ENCODE results near the gene DENND1B.

Gene DENND1B, protein sequence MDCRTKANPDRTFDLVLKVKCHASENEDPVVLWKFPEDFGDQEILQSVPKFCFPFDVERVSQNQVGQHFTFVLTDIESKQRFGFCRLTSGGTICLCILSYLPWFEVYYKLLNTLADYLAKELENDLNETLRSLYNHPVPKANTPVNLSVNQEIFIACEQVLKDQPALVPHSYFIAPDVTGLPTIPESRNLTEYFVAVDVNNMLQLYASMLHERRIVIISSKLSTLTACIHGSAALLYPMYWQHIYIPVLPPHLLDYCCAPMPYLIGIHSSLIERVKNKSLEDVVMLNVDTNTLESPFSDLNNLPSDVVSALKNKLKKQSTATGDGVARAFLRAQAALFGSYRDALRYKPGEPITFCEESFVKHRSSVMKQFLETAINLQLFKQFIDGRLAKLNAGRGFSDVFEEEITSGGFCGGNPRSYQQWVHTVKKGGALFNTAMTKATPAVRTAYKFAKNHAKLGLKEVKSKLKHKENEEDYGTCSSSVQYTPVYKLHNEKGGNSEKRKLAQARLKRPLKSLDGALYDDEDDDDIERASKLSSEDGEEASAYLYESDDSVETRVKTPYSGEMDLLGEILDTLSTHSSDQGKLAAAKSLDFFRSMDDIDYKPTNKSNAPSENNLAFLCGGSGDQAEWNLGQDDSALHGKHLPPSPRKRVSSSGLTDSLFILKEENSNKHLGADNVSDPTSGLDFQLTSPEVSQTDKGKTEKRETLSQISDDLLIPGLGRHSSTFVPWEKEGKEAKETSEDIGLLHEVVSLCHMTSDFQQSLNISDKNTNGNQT

DNA sequence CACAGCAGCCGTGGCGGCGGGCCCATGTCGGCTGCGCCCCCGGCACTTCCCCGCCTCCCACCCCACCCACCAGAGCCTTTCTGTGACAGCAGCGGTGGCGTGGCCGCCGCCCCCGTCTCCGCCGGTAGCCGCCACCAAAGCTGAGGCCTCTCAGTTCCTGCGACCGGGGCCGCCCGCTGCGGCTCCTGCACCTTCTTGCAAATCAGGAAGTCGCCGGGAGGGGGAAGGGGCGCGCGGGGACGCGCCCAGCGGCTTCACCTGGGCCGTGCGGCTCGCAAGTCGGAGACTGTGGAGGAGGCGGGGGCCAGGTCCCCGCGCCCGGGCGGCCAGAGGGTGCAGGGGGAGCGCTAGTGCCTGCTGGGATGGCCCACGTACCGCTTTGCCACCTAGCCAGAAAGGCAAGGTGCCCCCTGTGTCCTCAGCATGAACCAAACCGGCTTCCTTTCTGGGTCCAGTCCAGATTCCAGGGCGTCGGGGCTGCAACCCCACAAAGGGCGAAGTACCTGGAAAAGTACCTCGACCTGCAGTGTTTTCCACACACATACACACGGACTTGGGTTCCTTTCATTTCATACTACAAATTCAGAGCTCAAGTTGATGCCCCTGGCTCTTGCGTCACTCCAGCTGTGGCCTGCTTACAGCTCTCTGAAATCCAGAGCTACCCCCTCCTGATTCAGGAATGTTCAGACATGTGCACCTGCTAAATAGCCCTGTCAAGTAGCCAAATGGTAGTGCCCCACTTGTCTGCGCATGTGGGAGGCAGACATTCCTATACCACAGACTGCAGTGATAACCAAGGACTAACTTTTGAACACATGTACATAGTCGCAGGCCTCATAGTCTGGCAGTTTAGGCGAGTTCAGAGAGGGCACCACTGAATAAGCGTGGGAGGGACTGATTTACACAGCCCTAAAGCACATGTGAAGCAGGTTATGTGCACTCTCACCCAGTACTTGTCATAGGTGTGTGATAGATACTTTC is at the start of gene DENND1B:
Gene DENND1B (minus strand): TSS at position 199 of the 981 bp plus-strand sequence. CDS start 325 bp downstream, outside the sequence.
- DNase-seq = peak; percentile 66 to 67

DNA sequence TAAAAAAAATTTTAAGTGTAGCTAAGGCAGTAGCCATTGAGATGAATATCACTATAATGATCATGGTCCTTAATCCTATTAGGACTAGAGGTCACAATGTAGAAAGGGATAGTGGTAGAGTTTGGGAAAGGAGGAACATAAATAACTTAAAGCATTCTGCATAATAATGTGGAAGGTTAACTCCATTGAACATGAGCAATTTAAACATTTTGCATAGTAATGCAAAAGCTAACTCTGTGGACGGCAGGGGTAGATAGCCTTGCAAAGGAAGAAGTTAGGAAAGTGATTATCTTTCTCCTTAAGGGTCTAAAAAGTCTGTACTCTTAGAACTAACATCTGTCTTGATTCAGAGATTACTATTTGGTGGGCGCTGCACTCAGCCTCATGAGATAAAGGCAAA is 39.0 kb upstream of the DENND1B start:
- DNase-seq = no peak

DNA sequence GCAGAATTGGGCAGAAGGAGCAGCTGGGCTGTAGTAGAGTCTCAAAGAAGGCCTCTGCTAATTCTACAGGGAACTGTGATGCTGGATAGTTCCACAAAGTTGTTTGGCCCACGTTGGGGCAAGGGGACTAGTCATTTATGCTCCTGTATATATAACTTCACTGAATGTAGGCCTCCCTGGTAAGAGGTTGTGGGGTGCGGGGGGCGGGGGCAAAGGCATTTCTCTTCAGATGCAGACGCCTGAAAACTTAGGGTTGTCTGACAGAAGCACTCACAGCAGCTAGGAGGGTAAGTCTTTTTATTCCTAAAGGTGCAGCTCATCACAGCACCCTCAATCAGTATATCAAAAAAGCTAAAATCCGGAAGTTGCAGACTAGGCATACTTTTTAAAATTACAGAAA is 38.5 kb upstream of the DENND1B start:
- DNase-seq = no peak

DNA sequence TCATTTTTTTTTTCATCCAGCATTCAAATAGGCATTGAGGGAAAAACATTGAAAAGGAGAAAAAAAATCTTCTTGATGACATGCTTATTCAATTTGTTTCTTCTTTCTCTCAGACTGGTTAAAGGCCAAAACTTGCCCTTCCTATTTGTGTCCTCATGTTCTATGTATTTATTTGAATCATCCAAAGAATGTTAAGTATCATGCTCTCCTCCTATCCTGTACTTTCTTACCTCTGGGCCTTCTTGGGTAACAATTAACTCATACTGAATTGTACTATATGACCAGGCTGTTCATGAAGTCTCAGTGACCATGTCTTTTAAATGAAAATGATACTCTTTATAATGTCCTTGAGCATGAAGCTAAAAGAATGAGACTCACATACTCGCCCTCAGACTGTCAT is 36.5 kb upstream of the DENND1B start:
- no peak for DNase-seq

DNA sequence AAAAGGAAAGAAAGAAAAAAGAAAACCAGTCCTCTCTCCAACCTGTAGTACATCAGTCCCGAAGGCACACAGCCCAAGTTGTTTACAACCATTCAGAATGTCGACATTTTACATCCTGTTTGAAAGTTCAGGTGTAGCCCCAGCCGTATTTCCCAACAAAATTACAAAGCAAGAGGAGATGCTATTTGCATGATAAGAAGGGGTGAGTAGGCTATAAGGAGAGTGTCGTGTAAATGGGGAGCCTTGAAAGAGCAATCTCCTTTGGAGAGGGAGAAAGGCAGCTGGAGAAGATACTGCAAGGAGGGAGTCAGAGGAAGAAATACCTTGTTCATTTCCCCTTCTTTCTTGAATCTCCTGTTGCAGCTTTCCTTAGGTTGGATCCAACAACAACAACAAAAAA is 35.5 kb upstream of the DENND1B start:
- DNase-seq = no peak

DNA sequence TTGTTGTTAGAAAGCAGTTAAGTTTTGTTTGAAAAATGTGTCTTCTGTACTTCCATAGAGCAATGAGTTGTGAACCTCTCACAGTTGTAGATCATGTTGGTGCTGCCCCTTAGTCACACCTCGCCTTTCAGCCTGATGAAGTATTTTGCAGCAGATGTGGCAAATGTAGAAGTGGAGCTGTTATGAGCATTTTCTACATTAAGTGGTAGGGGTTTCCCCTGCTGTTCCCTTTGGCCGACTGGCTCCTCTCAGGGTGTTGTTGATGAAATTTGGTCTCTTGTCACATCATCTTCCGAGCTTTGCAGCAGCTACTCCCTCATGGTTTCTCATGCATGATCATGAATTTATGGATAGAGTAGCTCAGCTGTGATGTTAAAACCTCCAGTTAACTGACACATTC is 33.6 kb upstream of the DENND1B start:
- DNase-seq = no peak

DNA sequence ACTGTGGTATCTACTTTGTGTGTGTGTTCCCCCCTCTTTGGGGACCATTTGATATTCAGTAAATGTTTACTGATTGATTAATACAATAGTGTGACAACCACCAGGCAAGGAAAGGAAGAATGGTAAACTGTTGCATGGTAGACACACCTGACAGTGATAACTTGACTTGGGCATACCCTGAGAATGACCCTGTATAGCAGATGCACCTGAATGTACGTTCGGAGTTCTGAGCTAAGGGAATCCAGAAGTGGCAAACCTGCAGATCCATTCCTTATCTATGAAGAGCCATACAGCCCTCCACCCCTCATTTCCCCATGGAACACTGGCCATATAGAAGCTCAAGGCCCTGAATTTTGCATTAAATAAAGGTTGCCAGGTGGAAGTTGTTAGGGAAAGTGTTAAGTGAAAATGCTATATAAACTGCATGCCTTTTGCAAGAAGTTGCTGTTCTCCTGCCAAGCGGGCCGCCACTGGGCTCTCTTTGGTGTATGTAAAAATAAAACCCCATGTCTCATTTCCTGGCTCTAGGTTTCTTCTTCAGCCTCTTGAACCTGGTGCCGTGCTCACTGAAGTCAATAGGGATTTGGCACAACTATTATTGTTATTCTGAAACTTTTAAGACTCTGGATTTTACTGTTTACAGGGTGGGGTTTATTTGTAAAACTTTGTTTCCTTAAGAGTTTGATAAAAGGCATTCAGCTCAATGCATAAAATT is 32.6 kb upstream of the DENND1B start:
- no peak for DNase-seq

DNA sequence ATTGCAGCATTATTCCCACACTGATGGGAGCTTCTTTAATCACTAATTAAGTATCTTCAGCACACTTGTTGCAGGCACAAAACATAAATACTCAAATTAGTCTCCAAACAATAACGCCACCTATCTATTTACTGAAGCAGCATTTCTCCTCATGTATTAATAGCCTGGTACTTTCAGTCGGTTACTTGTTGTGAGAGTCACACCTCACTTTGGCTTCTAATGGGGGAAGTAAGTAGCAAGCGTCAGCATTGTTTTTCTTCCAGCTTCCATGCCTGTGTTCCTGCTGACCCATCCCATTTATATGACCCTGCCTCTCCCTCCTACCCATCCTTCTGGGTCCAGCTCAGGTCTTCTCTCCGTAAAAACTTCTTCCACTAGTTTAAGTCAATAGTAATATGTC is 31.9 kb upstream of the DENND1B start:
- DNase-seq = no peak

DNA sequence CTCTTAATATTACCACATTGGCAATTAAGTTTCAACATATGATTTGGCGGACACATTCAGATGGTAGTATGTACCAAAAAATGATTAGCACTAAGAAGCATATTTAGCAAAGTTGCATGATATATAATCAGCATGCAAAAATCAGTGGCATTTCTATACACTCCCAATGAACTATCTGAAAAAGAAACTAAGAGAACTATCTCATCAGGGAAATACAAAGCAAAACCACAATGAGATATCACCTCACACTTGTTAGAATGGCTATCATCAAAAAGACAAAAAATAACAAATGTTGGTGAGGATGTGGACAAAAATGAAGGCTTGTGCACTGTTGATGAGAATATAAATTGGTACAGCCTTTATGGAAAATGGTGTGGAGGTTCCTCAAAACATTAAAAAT is 31.4 kb upstream of the DENND1B start:
- DNase-seq = no peak

DNA sequence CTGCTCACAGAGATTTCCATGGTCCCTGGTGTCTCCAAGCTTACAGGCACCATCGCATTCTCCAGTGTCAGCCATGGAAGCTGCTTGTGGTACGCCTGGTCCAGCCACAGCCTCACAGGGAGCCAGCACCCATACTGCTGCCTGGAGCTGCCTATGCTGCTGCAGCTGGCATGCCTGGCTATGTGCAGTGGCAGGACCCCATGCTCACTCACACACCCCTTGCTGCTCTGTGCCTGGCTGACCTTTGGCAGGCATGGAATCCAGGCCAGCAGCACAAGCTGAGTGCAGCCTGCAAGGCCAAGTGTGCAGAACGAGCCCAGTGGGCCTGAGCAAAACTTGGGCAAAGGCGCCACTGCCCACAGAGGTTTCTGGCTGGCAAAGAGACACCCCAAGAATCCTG is 26.4 kb upstream of the DENND1B start:
- no peak for DNase-seq

DNA sequence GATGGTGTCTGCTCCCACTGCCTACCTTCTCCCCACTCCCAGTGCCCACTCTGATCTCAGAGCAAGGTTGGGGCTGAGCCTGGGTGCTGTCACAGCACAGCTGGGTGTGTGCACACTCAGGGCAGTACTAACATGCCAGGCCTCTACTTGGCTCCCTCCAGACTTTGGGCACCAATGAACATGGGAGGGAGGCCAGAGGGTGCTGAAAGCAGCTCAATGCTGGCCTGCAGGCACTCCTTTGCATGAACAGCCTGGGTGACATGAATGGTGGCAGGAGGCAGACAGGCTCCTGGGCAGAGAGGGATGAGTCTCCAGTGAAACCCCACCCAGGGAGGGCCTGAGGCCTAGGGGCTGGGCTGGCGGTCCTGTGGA is 25.8 kb upstream of the DENND1B start:
- no peak for DNase-seq

DNA sequence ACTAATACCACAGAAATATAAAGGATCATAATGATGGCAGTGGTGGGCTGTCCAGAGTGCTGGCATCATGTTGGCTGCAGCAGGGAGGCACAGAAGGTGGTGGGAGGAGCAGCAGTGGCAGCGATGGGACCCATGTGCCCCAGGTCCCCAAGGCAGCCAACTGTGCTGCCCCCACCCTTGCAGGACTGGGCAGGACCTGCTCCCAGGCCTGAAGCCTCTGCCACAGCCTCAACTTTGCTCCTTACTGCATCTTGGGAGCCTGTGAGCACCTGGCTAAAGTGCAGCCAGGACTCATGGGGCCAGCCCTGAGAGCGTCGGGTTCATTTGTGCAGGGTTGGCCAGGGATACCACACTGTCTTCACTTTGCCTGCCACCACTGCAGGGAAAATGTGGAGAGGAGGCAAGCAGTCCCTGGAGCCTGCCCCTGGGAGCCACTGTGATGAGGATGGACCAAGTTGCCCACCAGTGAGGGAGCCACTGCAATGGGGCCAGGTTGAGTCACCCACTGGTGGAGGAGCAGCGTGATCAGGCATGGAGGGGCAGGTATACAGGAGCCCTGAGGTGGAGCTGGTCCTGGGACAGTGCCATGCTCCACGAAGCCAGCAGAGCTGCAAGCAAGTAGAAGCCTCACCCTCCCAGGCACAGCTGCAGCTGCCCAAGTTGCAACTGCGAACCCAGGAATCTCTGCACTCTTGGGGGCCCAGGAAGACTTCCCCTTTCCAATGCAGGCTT is 25.3 kb upstream of the DENND1B start:
- no peak for DNase-seq

DNA sequence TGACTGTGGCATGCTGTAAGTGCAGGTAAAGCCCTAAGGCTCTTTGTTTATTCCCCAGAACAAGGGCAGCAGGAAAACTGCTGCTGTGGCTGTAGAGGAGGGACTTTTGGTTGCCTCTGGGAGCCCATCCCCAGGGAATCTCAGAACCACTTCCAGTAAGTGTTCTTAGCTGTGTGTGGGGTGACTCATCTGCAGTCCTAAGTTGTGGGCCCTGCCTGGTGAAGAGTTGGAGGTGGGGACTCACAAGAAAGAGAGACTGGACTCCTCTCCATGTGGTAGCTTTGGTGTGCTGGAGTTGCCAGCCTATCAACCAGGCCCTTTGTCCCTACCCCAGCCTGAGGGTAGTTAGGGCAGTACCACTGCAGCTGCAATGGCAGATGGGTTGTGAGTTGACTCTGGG is 24.0 kb upstream of the DENND1B start:
- DNase-seq = no peak

DNA sequence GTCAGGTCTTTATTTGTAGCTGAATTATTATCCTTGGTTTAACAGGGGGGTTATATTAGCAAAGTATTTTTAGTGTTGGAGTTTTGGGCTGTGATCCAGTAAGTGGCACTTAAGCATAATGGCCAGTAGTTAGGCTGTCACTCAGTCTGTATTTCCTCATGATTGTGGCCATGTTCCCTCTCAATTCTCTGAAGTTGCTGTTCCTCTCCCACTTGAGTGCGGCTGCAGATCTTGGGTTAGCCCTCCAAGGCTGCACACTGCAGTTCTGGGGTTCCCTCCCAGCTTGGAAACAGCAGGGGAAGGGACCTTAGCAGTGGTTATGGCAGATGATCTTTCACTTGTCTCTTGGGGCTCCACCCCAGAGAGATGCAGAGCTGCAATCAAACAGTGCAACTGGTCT is 23.2 kb upstream of the DENND1B start:
- no peak for DNase-seq

DNA sequence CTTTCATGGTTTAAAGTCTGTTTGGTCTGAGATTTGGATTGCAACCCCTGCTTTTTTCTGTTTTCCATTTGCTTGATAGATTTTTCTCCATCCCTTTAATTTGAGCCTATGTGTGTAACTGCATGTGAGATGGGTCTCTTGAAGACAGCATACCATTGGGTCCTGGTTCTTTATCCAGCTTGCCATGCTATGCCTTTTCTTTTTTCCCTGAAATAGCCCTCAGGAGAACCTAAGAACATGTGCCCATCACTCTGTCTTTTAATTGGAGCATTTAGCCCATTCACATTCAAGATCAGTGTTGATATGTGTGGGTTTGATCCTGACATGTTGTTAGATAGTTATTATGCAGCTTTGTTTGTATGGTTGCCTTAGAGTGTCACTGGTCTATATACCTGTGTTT is 21.7 kb upstream of the DENND1B start:
- DNase-seq = no peak

DNA sequence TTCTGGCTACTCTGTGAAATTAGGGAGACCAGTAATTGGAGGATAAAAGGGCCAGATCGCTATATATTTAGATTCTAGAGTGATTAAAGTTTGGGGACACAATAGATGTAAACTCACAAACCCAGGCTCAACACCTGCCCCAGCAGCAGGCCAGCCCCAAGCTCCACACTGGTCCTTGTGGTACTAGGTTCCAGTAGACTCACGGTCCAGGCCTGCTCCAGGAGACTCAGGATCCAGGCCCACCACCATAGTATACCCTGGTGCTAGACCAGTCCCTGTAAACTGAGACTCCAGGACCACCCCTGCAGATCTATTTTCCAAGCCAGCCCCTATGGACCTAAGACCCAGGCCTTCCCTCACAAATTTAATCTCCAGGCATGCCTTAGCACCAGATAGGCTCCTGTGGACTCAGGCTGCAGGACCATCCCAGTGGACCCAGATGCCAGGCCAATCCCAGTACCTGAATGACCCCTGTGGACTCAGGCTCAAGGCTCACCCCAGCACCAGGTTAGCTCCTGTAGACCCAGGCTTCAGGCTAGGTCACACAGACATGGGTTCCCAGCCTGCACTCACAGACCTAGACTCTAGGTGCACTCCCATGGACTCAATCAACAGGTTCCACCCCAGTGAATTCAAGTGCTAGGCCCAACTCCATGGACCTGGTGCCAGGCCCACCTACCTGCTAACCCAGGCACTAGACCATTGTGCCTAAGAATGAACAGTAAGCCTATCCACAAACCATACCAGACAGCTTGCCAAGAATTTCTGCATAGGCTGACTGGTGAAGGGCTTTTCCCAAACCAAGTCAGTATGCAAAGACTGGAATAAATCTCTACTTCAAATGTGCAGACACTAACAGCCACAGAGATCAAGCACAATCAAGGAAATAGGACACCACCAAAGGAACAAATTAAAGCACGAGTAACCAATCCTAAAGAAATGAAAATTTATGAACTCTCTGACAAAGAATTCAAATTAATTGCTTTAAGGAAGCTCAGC is 13.8 kb upstream of the DENND1B start:
- DNase-seq = no peak

DNA sequence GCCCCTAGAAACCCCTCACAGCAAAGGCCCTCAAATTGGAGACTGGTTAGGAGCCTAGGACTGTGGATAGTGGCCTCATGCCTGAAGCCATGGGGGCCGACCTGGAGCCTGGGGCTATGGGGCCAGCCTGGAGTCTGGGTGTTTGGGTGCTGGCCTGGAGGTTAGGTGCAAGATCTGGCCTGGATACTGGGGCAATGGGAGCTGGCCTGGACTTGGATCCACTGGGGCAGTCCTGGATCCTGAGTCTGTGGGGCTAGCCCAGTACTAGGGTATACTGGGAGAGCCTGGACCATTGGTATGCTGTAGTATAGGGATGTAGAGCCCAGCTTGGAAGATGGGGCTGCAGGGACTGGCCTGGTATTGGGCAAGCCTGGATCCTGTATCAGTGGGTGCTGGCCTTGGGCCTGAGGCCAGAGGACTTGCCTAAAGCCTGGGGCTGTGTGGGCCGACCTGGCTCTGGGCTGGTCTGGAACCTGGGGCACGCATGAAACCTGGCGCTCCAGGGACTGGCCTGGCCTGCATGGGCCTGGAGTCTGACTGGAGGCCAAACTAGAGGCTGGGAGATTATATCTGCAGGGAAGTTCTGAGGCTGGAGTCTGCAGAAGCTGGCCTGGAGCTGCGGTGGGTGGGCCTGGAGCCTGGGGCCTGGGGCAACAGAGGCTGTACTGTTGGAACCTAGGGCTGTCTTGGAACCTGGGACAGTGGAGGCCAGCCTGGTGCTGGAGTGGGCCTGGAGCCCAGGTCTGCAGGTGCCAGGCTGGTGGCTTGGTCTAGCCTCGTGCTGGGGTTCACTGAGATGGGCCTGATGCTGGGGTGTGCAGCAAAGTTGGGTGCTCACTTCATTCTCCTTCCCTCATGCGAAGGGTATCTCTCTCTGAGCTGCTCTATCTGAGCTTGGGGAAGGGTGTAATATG is 12.6 kb upstream of the DENND1B start:
- DNase-seq = no peak

DNA sequence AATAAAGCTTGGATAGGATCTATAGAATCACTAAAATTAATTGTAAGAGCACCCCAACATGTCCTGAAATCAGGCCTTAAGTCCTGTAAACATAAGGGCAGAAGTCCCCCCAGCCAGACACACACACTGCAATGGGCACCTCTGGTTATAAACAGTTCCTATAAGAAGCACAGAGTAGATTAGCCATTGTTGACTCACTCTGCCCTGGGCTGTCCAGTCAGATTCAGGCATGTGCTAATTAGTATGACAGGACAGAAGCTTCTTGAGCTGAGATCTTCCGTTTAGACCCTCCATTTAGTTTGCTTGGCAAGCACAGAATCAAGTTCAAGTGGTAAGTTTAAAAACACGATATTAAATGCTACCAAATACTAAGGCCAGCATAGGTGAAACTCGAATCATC is 11.8 kb upstream of the DENND1B start:
- no peak for DNase-seq

DNA sequence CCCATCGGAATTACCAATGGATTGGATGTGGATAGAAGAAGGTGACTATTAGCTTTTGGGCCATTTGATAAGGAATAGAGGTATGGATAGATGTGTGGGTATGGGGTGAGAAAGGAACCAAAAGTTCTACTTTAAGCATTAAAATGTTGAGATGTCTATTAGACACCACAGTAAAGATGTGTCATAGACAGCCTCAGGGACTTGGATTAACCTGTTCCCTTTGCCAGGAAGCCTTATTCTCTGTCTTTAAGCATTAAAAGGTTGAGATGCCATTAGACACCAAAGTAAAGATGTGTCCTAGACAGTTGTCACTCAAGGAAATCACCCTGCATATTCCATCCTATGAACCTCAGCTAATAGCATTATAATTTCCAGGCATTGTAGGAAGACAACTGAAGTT is 11.0 kb upstream of the DENND1B start:
- DNase-seq = no peak
